Chondrocyte (in vitro differentiated cells): ENCODE results near the gene CIAO2A. TPM values are rescaled to one million over a fixed set of nuclear protein-coding genes. Genes with fewer than 3 reads are reported as not detected.

Experiments
- DNase-seq: peaks from one replicate; pipeline ENCODE4 v3.0.0; 2021; ENCODE audit warnings: mixed read lengths, low spot score
- H3K27ac Mint-ChIP-seq: one replicate; pipeline ENCODE4 v1.8.0; 2021; ENCODE audit warnings: mild to moderate bottlenecking, moderate library complexity, mixed read lengths; ENCODE audit not compliant: unreplicated experiment
- H3K27me3 Mint-ChIP-seq: 2 replicates; pipeline ENCODE4 v1.8.0; 2021; ENCODE audit warnings: low read depth, mixed read lengths
- H3K36me3 Mint-ChIP-seq: 2 replicates; pipeline ENCODE4 v1.8.0; 2021; ENCODE audit warnings: low read depth, mixed read lengths
- H3K4me1 Mint-ChIP-seq: 2 replicates; pipeline ENCODE4 v1.8.0; 2021; ENCODE audit warnings: low read depth, mild to moderate bottlenecking, mixed read lengths
- H3K4me3 Mint-ChIP-seq: one replicate; pipeline ENCODE4 v1.8.0; 2021; ENCODE audit warnings: mild to moderate bottlenecking, moderate library complexity, mixed read lengths; ENCODE audit not compliant: unreplicated experiment
- H3K9me3 Mint-ChIP-seq: 2 replicates; pipeline ENCODE4 v1.8.0; 2021; ENCODE audit warnings: low read depth, mixed read lengths
- CTCF ChIP-seq: fragments of 200-600 bp; sonication (generic); IDR thresholded peaks from 2 replicates; pipeline ENCODE4 v1.5.0; 2021; ENCODE audit warnings: antibody characterized with exemption, mild to moderate bottlenecking, moderate library complexity
- total RNA-seq: library from RNA; stranded (reverse); gene quantifications from 3 replicates; pipeline ENCODE4 v1.2.1, GENCODE V29; 2021

The CIAO2A gene
- total RNA-seq, 1 donor from 2014 or later, result 26.3 TPM

DNA sequence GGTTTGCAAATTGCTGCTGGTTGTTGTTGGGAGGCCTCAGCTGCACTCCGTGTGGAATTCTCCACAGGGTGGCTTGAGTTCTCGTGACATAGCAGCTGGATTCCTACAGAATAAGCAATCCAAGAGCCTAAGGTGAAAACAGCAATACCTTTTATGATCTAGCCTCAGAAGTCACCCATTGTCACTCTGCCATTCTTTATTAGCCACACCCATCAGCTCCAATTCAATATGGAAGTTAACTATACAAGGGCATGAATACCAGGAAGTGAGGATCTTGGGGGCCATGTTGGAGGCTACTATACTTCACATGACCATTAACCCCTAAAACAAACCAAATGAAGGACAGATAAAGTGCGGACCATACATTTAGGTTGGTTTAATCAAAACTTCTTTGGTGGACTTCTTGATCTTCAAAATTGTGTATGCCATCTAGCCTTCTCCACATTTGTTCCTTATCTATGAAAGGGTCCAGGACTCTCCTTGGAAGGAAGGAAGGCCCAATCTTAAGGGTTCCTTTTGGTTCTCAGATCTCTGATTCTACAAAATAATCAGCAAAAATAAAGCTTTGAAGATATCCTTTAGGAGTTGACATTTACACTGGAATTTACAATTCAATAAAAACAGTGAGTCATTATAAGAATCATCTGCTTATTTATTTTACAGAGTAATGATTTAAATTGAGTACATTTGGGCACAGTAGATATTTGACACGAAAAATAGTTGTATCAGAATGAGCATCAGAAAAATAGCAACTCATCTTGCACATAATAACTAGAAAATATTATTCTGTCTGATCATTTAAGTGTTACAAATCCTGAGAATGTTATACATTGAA is 21.5 kb downstream of the CIAO2A start:
- Mint-ChIP-seq H3K27me3 (no peaks in the 10 kb centered on the region), H3K36me3 (peaks cover 6% of the 10 kb centered on the region), H3K4me1 (peaks cover 25% of the 10 kb centered on the region), H3K27ac (peak overlapping the region; percentile 96), H3K4me3 (no peak overlapping the region), H3K9me3 (no peaks in the 10 kb centered on the region)
- no peak for DNase-seq
- no peak for TF ChIP-seq CTCF

- H3K4me1 Mint-ChIP-seq, result peaks cover 25% of the 10 kb centered on the region
- H3K9me3 Mint-ChIP-seq, result no peaks in the 10 kb centered on the region
- no peak for DNase-seq
- no peak overlapping the region for H3K4me3 Mint-ChIP-seq
- TF ChIP-seq CTCF, result no peak
- H3K27ac Mint-ChIP-seq, result peak overlapping the region; percentile 96
- no peaks in the 10 kb centered on the region for H3K27me3 Mint-ChIP-seq
- H3K36me3 Mint-ChIP-seq, result peaks cover 6% of the 10 kb centered on the region
These were observed 22.4 kb downstream of the CIAO2A start for GRCh38 chr15:64070965-64071851.

DNA sequence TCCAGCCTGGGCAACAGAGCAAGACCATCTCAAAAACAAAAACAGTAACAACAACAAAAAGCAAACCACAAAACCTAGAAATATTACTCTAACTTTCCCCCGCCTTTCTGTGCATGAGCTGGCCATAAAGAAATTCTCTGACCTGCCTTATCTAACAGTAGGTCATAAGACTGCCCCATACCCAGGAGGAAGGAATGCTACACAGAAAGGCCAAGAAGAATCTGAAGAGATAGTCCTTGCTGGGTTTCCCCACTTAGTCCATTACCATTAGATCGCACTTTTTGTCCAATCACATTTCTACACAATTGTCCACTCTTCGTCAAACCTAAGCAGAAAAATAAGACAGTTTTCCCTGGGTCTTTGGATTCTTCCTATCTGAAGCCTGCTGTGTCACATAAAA is 23.5 kb downstream of the CIAO2A start:
- Mint-ChIP-seq H3K4me1 (peaks cover 25% of the 10 kb centered on the region), H3K9me3 (no peaks in the 10 kb centered on the region), H3K4me3 (no peak overlapping the region), H3K27me3 (no peaks in the 10 kb centered on the region), H3K36me3 (peaks cover 5% of the 10 kb centered on the region), H3K27ac (peak overlapping the region; percentile 59)
- TF ChIP-seq CTCF, result no peak
- no peak for DNase-seq

GRCh38 chr15:64068133-64068532 is 25.5 kb downstream of the CIAO2A start:
- no peak for TF ChIP-seq CTCF
- Mint-ChIP-seq H3K4me1 (peaks cover 28% of the 10 kb centered on the region), H3K4me3 (no peak overlapping the region), H3K27ac (no peak overlapping the region), H3K9me3 (no peaks in the 10 kb centered on the region), H3K27me3 (no peaks in the 10 kb centered on the region), H3K36me3 (peaks cover 2% of the 10 kb centered on the region)
- DNase-seq, result no peak

DNA sequence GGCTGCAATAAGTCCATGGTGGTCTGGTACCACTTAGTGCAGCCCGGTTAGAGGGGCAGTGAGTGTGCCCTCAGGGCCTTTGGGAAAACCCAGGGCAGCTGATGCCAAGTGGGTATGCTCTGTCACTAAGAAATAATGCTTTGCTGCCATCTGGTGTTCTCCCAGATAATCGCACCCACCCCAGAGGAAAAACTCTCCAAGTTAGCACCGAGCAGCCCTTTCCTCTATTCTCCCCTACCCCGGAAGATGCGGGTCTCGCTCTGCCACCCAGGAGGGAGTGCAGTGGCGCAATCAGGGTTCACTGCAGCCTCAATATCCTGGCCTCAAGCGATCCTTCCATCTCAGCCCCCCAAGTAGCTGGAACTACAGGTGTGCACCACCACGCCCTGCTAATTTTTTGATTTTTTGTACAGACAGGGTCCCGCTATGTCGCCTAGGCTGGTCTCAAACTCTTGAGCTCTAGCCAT is 26.0 kb downstream of the CIAO2A start:
- H3K9me3 Mint-ChIP-seq, result no peaks in the 10 kb centered on the region
- peaks cover 24% of the 10 kb centered on the region for H3K4me1 Mint-ChIP-seq
- peak; percentile 93 for TF ChIP-seq CTCF
- no peak overlapping the region for H3K4me3 Mint-ChIP-seq
- no peak for DNase-seq
- H3K27me3 Mint-ChIP-seq, result no peaks in the 10 kb centered on the region
- peaks cover under 1% of the 10 kb centered on the region for H3K36me3 Mint-ChIP-seq
- no peak overlapping the region for H3K27ac Mint-ChIP-seq
